GM21529 (cell line): ENCODE measurements around the gene KRTAP9-3.
"Not testable (repeated sequence)": the region's sequence is repeated elsewhere in the genome, so short reads cannot be mapped to it uniquely, and the experiment has no call there.

Experiments
- ATAC-seq: cut with Tn5 transposase; IDR thresholded peaks from one replicate; pipeline ENCODE4 v1.9.1; 2021; ENCODE audit not compliant: unreplicated experiment

Gene KRTAP9-3

GRCh38 chr17:41249637-41250240 is 17.5 kb downstream of the KRTAP9-3 start, which contains the start of gene KRTAP9-4:
Gene KRTAP9-4, plus strand, starts transcription at chr17:41249687. Its CDS starts 34 bp downstream, at chr17:41249721.
- not testable (repeated sequence) for ATAC-seq

- ATAC-seq, result no peak
Measured at GRCh38 chr17:41251261-41251660, 19.0 kb downstream of the KRTAP9-3 start.

GRCh38 chr17:41254861-41255260 is 22.6 kb downstream of the KRTAP9-3 start:
- ATAC-seq, result no peak

- ATAC-seq, result not testable (repeated sequence)
Measured at GRCh38 chr17:41255381-41256290, 23.4 kb downstream of the KRTAP9-3 start, which contains the start of gene KRTAP9-9. Gene KRTAP9-9, plus strand, starts transcription at chr17:41255384.

GRCh38 chr17:41256291-41256685 is 24.0 kb downstream of the KRTAP9-3 start:
- ATAC-seq, result no peak

GRCh38 chr17:41258406-41258805 is 26.2 kb downstream of the KRTAP9-3 start:
- no peak for ATAC-seq

GRCh38 chr17:41263212-41263611 is 31.0 kb downstream of the KRTAP9-3 start:
- ATAC-seq, result no peak

GRCh38 chr17:41264599-41264998 is 32.4 kb downstream of the KRTAP9-3 start:
- no peak for ATAC-seq

- ATAC-seq, result no peak
Measured at GRCh38 chr17:41265078-41265477, 32.8 kb downstream of the KRTAP9-3 start, which contains the start of gene KRTAP9-6. Gene KRTAP9-6, plus strand, starts transcription at chr17:41265378. Its CDS starts 0 bp downstream, at chr17:41265378.

- no peak for ATAC-seq
Measured at GRCh38 chr17:41267711-41268110, 35.5 kb downstream of the KRTAP9-3 start.

GRCh38 chr17:41271323-41271722 is 39.1 kb downstream of the KRTAP9-3 start:
- ATAC-seq, result not testable (repeated sequence)

- no peak for ATAC-seq
Measured at GRCh38 chr17:41271858-41272257, 39.6 kb downstream of the KRTAP9-3 start.

GRCh38 chr17:41275648-41276190 is 43.5 kb downstream of the KRTAP9-3 start, which contains the start of gene KRTAP9-7:
Gene KRTAP9-7, plus strand, starts transcription at chr17:41275698. Its CDS starts 0 bp downstream, at chr17:41275698.
- ATAC-seq, result not testable (repeated sequence)

GRCh38 chr17:41278176-41278955 is 46.1 kb downstream of the KRTAP9-3 start:
- no peak for ATAC-seq
